ENCODE results near the gene PPA1.

- TF ChIP-seq CTCF (IDR thresholded peaks at IDR 0.05; ENCODE audit: extremely low read depth in 1 of 2, insufficient read depth in 1 of 2, low read depth in 1 of 2, low read length in 2 of 2) (no peak), EZH2 (IDR thresholded peaks at IDR 0.05; ENCODE audit: borderline replicate concordance, low read depth, low read length, severe bottlenecking) (no peak), MYC (IDR thresholded peaks at IDR 0.05; ENCODE audit: low read depth, low read length) (no peak)
Measured at GRCh38 chr10:70232859-70233108, 445 bp downstream of the PPA1 start.
